Measurements from ENCODE around the gene COL4A4.

- no peak for TF ChIP-seq CTCF (conservative IDR thresholded peaks at IDR 0.05; ENCODE audit: low read depth, low read length)
- no peak for TF ChIP-seq EZH2phosphoT487 (IDR thresholded peaks at IDR 0.05; ENCODE audit: borderline replicate concordance, low read length)
- no peak for TF ChIP-seq EZH2 (IDR thresholded peaks at IDR 0.05; ENCODE audit: low read length, unreplicated experiment)
These were observed 150.7 kb downstream of the COL4A4 start for GRCh38 chr2:227013330-227013729.

Measured in PC-3 (cell line).